HG03342 (cell line): Measurements from ENCODE around the gene SPATA32.
"Not testable (repeated sequence)": the region's sequence is repeated elsewhere in the genome, so short reads cannot be mapped to it uniquely, and the experiment has no call there.

Experiments used
- ATAC-seq: cut with Tn5 transposase; IDR thresholded peaks from one replicate; pipeline ENCODE4 v1.9.1; 2021; ENCODE audit warnings: mild to moderate bottlenecking, moderate library complexity; ENCODE audit not compliant: unreplicated experiment

SPATA32 gene

DNA sequence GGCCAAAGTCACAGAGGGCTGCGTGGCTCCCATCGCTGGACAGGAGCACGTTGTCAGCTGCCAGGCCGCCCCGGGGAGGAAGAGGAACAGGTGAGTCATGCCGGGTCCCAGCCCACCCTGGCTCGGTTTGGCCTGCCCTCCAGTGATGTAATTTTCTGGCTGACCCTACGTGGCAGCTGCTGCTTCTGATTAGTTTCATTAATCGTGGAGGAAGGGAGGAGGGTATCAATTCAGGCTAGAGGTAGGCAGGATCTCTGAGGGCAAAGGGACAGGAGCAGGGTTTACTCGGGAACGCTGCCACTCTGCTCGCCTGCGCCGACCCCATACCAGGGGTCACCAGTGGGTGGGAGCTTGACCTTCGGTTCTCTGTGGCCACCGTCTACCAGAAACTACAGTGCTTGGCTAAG is 11.7 kb upstream of the SPATA32 start:
- no peak for ATAC-seq

GRCh38 chr17:45271603-45272002 is 9.7 kb upstream of the SPATA32 start:
- ATAC-seq, result no peak

GRCh38 chr17:45270828-45271418 is 9.0 kb upstream of the SPATA32 start:
- ATAC-seq, result no peak

DNA sequence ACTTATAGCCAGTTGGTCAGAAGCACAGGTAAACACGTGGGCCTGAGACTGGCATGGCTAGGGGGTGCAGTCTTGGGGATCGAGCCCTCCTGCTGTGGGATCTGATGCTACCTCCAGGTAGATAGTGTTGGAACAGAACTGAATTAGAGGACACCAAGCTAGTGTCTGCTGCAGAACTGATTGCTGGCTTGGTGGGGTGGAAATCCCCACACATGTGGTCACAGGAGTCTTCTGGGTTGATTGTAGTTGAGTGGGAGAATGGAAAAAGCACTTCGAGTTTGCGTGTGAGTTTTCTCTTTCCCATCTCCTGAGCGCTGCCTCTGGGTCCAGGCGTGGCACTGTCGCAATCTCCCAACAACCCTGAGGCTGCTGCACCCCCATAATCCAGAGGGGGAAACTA is 8.0 kb upstream of the SPATA32 start:
- ATAC-seq, result no peak

- ATAC-seq, result no peak
These were observed 5.7 kb upstream of the SPATA32 start for GRCh38 chr17:45267436-45268055.

GRCh38 chr17:45266372-45266926 is 4.6 kb upstream of the SPATA32 start:
- no peak for ATAC-seq

- ATAC-seq, result no peak
These were observed 3.9 kb upstream of the SPATA32 start for GRCh38 chr17:45265821-45266220.

DNA sequence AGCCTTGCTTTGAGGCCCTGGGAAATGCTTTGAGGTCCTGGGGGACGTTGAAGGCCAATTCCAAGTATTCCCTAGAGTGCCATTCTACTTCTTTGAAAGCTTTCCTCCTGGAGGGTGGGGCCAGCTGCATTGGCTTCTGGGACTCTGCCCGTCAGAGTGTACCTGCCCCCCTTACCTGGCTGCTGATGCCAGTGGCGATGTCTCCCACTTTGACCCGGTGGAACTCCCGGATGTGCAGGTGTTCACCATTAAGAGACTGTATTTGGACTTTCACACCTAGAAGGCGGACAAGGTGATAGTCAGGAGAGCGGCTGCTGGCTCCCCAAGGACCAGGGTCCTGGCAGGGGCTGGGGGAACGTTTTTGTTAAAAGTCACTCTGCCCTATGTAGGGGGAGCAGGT is 3.1 kb upstream of the SPATA32 start:
- no peak for ATAC-seq

DNA sequence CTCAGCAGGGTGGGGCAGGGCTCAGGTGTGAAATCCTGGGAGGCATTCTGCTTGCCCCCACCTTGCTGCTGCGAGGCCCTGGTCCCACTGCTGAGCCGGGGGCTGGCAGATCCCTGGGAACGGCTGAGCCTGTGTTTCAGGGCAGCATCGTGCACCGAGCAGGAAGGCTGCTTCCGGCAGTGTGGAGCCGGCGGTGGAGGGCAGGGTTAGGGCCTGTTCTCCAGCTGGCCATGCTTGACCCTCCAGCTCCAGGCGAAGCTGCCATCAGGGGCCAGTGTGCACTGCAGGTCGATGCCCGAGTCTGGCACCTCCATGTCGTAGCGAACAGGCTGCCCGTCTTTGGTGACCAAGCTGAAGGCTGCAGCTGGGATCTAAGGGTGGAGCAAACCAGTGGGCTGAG is 2.5 kb upstream of the SPATA32 start:
- ATAC-seq, result no peak

DNA sequence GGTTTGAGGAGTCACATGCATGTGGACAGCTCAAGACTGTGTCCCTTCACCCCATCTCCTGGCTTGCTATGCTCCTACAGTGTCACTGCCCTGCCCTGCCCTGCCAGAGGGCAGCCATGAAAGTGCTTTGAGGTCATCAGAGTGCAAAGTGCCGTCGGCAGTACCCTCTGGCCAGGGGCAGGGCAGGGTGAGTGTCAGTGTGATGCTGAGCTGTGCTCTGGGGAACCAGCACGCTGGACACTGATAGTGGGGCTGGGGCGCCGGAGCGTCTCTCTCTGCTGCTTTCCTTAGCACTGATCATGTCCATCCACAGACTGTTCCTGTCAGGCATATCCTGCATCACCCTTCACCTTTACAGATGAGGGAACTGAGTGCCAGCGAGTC is 1.6 kb upstream of the SPATA32 start:
- ATAC-seq, result no peak

- no peak for ATAC-seq
These were observed 902 bp upstream of the SPATA32 start for GRCh38 chr17:45262516-45263476.

- ATAC-seq, result no peak
These were observed 1.6 kb downstream of the SPATA32 start for GRCh38 chr17:45260204-45260783.

GRCh38 chr17:45258981-45259380 is 2.9 kb downstream of the SPATA32 start:
- no peak for ATAC-seq

- no peak for ATAC-seq
These were observed 4.8 kb downstream of the SPATA32 start for GRCh38 chr17:45257115-45257514.

- ATAC-seq, result no peak
These were observed 5.6 kb downstream of the SPATA32 start for GRCh38 chr17:45256114-45256966.

GRCh38 chr17:45255358-45255757 is 6.5 kb downstream of the SPATA32 start:
- ATAC-seq, result no peak

DNA sequence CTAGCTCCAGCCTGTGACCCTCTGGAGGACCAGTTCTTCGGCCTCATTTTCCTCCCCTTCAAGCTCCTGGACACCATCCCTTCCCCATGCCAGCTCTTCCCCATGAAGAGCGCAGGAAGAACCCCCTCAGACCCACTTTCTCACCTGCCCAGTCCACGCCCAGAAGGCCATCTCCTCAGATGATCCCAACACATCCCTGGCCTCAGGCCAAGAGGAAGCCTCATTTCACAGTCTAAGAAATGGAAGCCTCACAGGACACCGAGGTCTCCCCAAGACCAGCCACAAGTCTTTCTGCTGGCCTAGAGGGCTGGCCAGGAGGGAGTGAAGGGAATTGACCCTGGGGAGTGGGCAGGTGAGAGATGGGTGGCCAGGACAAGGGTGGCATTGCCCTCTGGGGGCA is 8.0 kb downstream of the SPATA32 start:
- ATAC-seq, result no peak

- not testable (repeated sequence) for ATAC-seq
These were observed 8.7 kb downstream of the SPATA32 start for GRCh38 chr17:45253237-45253636.

DNA sequence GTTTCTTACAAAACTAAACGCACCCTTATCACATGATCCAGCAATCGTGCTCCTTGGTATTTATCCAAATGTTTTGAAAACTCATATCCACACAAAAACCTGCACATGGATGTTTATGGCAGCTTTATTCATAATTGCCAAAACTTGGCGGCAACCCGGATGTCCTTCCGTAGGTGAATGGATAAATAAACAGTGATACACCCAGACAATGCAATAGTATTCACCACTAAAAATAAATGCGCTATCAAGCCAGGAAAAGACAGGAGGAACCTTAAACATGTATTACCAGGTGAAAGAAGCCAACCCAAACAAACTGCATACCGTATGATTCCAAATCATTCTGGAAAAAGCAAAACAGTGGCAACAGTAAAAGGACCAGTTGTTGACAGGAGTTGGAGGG is 10.0 kb downstream of the SPATA32 start:
- ATAC-seq, result no peak
